HepG2 (cell line): ENCODE results near the gene LYST. TPM values are rescaled to one million over a fixed set of nuclear protein-coding genes. Genes with fewer than 3 reads are reported as not detected.

Experiments used
- CEBPG ChIP-seq: IDR thresholded peaks from 2 replicates; pipeline ENCODE4 v1.6.1; 2016
- CHCHD3 ChIP-seq: sonication (generic); formaldehyde crosslinking; IDR thresholded peaks from 2 replicates; pipeline ENCODE4 v1.8.0; 2022; ENCODE audit warnings: mild to moderate bottlenecking, missing genetic modification reagents, moderate library complexity
- CREB1 ChIP-seq, 2 experiments: fragments of 450-650 bp in 1 of 2; IDR thresholded peaks; 2 replicates each; pipeline ENCODE4 v1.6.1; 2016 to 2017; ENCODE audit warnings: control low read depth in 1 of 2, mild to moderate bottlenecking in 1 of 2, missing compliant biosample characterization in 1 of 2, missing genetic modification characterization in 1 of 2
- CREM ChIP-seq, 2 experiments: sonication (generic) in 1 of 2; formaldehyde crosslinking in 1 of 2; IDR thresholded peaks; 2 replicates each; pipeline versions ENCODE4 v1.4.0 to v1.6.1; 2016 to 2020; ENCODE audit warnings: antibody characterized with exemption in 1 of 2, mild to moderate bottlenecking in 1 of 2, missing genetic modification reagents in 1 of 2
- HOXA3 ChIP-seq: sonication (generic); formaldehyde crosslinking; IDR thresholded peaks from 2 replicates; pipeline ENCODE4 v1.5.0; 2020; ENCODE audit warnings: missing genetic modification reagents
- KDM6A ChIP-seq: IDR thresholded peaks from 2 replicates; pipeline ENCODE4 v1.6.1; 2016; ENCODE audit warnings: low read depth
- MED1 ChIP-seq: sonication (generic); formaldehyde crosslinking; IDR thresholded peaks from 2 replicates; pipeline ENCODE4 v1.4.0; 2020; ENCODE audit warnings: missing genetic modification reagents
- MLLT10 ChIP-seq: sonication (generic); formaldehyde crosslinking; IDR thresholded peaks from 2 replicates; pipeline ENCODE4 v1.4.0; 2020; ENCODE audit warnings: missing genetic modification reagents
- NFE2L2 ChIP-seq: fragments of 150-350 bp; IDR thresholded peaks from 2 replicates; pipeline ENCODE4 v1.6.1; 2014; ENCODE audit warnings: low read length
- PCBP2 ChIP-seq: fragments of 200-400 bp; formaldehyde crosslinking; optimal IDR thresholded peaks from 2 replicates; pipeline ENCODE3; 2018; ENCODE audit warnings: low read length, low read depth; ENCODE audit not compliant: poor library complexity, severe bottlenecking
- RELA ChIP-seq: sonication (generic); formaldehyde crosslinking; IDR thresholded peaks from 2 replicates; pipeline ENCODE4 v1.4.0; 2020; ENCODE audit warnings: missing genetic modification reagents
- TBL1XR1 ChIP-seq: fragments of 150-350 bp; IDR thresholded peaks from 2 replicates; pipeline ENCODE4 v1.6.1; 2014; ENCODE audit warnings: borderline replicate concordance, low read length; ENCODE audit not compliant: partially characterized antibody
- ZBTB21 ChIP-seq: sonication (generic); formaldehyde crosslinking; IDR thresholded peaks from 2 replicates; pipeline ENCODE4 v1.4.0; 2020; ENCODE audit warnings: missing genetic modification reagents
- ZMYM4 ChIP-seq: sonication (generic); formaldehyde crosslinking; IDR thresholded peaks from 2 replicates; pipeline ENCODE4 v1.8.1; 2023; ENCODE audit warnings: mild to moderate bottlenecking, missing genetic modification reagents
- ZNF12 ChIP-seq: sonication (generic); formaldehyde crosslinking; IDR thresholded peaks from 2 replicates; pipeline ENCODE4 v1.5.0; 2020; ENCODE audit warnings: missing genetic modification reagents
- ZNF292 ChIP-seq: sonication (generic); formaldehyde crosslinking; IDR thresholded peaks from 2 replicates; pipeline ENCODE4 v1.8.1; 2022; ENCODE audit warnings: mild to moderate bottlenecking, low read depth, missing genetic modification reagents, borderline replicate concordance
- ZNF550 ChIP-seq: sonication (generic); formaldehyde crosslinking; IDR thresholded peaks from 2 replicates; pipeline ENCODE4 v1.4.0; 2020; ENCODE audit warnings: mild to moderate bottlenecking, missing genetic modification reagents, borderline replicate concordance
- ZNF629 ChIP-seq: sonication (generic); formaldehyde crosslinking; conservative IDR thresholded peaks from 2 replicates; pipeline ENCODE4 v1.5.0; 2020; ENCODE audit warnings: missing genetic modification reagents
- ZNF792 ChIP-seq: IDR thresholded peaks from 2 replicates; pipeline ENCODE4 v1.6.1; 2016
- ZNF839 ChIP-seq: sonication (generic); formaldehyde crosslinking; IDR thresholded peaks from 2 replicates; pipeline ENCODE4 v1.4.0; 2020; ENCODE audit warnings: missing genetic modification reagents, mild to moderate bottlenecking, borderline replicate concordance
- polyA plus RNA-seq, 8 experiments: library from polyadenylated mRNA; depleted of rRNA in 3 of 8; stranded (reverse) in 7 of 8; unstranded in 1 of 8; fragments of >200 nt; fragmentation: Illumina TruSeq in 4 of 8; extraction: Trizol in 4 of 8; gene quantifications; 2 replicates each; pipeline versions ENCODE4 v1.2.1 to v1.2.3, GENCODE V29; 2011 to 2016; ENCODE audit warnings: low read depth in 4 of 8, missing spikeins in 1 of 8, mixed read lengths in 1 of 8; ENCODE audit not compliant: insufficient read depth in 1 of 8
- total RNA-seq, 5 experiments: library from RNA; depleted of rRNA; stranded (reverse); fragments of >200 nt; fragmentation: Illumina TruSeq; extraction: Trizol; gene quantifications; 2 replicates each; pipeline ENCODE4 v1.2.3, GENCODE V29; 2016; ENCODE audit warnings: low read depth in 1 of 5
- TF ChIP-seq, protein P1 (sequence below), 2 experiments: sonication (generic) in 1 of 2; formaldehyde crosslinking in 1 of 2; IDR thresholded peaks; 2 replicates each; pipeline versions ENCODE4 v1.4.0 to v1.6.1; 2016 to 2020; ENCODE audit warnings: borderline replicate concordance in 1 of 2, low read depth in 1 of 2, mild to moderate bottlenecking in 1 of 2, missing genetic modification reagents in 1 of 2

Gene LYST
- total and polyA plus RNA-seq, 2 of the 13 experiments (the other 11 are each of a cell fraction or from before 2014, with no cell fraction given), result 0.91 to 2.5 TPM

DNA sequence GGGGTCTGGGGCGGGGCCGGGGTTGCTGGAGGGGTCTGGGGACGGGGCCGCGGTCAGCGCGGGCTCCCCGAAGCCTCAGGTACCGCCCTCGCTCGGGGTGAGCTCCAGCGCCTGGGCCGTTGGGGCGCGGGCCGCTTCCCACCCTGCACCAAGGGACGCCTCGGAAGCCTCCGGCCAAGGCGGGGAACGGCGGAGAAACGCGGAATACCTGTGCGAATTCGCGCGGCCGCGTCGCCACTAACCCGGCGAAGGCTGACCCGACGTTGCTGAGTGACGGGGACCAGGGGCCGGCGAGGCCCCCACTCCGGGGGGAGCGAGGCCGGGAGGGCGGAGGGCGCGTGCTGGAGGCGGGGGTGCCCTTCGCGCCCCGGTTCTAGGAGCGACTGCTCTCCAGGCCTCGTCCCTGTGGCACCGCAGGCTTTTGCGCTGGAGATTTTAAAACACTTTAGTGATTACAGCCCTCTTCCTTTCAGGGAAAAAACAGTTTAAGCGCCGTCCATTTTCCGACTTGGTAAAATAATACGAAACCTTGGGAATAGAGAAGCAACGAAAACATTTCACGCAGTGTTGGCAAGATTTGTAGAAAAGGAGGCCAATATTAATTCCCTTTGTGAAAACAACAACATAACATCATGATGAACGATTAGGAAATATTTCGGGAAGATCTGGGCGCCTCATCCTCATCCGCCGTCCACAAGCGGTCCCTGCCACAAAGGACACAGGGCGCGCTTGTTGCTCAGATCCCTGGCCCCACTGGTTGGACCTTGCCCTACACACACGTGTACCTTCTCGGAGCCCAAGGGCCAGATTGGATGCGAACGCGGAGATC, 216.2 kb downstream of the LYST start (continued):
- TF ChIP-seq TBL1XR1, result no peak
- TF ChIP-seq, protein P1, sequence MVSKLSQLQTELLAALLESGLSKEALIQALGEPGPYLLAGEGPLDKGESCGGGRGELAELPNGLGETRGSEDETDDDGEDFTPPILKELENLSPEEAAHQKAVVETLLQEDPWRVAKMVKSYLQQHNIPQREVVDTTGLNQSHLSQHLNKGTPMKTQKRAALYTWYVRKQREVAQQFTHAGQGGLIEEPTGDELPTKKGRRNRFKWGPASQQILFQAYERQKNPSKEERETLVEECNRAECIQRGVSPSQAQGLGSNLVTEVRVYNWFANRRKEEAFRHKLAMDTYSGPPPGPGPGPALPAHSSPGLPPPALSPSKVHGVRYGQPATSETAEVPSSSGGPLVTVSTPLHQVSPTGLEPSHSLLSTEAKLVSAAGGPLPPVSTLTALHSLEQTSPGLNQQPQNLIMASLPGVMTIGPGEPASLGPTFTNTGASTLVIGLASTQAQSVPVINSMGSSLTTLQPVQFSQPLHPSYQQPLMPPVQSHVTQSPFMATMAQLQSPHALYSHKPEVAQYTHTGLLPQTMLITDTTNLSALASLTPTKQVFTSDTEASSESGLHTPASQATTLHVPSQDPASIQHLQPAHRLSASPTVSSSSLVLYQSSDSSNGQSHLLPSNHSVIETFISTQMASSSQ (IDR thresholded peaks at IDR 0.05; ENCODE audit: low read depth), result 0 out of 2 replicates have a peak, but pooled peaks have one; percentile 12
- TF ChIP-seq, protein P1 (CRISPR knock-in tag; IDR thresholded peaks at IDR 0.05; ENCODE audit: borderline replicate concordance), result peak; percentile 31; the same call in 1 of the 2 replicates
- TF ChIP-seq PCBP2, result no peak
- TF ChIP-seq KDM6A (CRISPR knock-in tag), result peak; percentile 91
- TF ChIP-seq NFE2L2, result no peak
- peak; percentile 75 for TF ChIP-seq ZMYM4 (CRISPR knock-in tag)
- no peak for TF ChIP-seq ZNF550 (CRISPR knock-in tag)
- peak; percentile 74; the same call in 1 of the 2 replicates for TF ChIP-seq ZNF792 (CRISPR knock-in tag)
- TF ChIP-seq CHCHD3 (CRISPR knock-in tag), result 0 out of 2 replicates have a peak, but pooled peaks have one; percentile 60
- peak; percentile 92 for TF ChIP-seq MED1 (CRISPR knock-in tag)
- no peak for TF ChIP-seq ZBTB21 (CRISPR knock-in tag)
- TF ChIP-seq ZNF839, result no peak
- TF ChIP-seq ZNF292 (CRISPR knock-in tag), result peak; percentile 40; the same call in 1 of the 2 replicates
- TF ChIP-seq RELA (CRISPR knock-in tag), result 0 out of 2 replicates have a peak, but pooled peaks have one; percentile 67
- TF ChIP-seq MLLT10 (CRISPR knock-in tag), result no peak
- peak; percentile 72 for TF ChIP-seq CEBPG (CRISPR knock-in tag)
- TF ChIP-seq ZNF12, result no peak; the same call in 1 of the 2 replicates
- peak; percentile 87 for TF ChIP-seq HOXA3 (CRISPR knock-in tag)
- 0 out of 2 replicates have a peak, but pooled peaks have one; percentile 21 for TF ChIP-seq CREB1 (IDR thresholded peaks at IDR 0.05)
- peak; percentile 79 for TF ChIP-seq CREB1 (CRISPR knock-in tag; IDR thresholded peaks at IDR 0.05)
- TF ChIP-seq CREM (IDR thresholded peaks at IDR 0.05), result peak; percentile 67; the same call in 1 of the 2 replicates
- TF ChIP-seq CREM (CRISPR knock-in tag; IDR thresholded peaks at IDR 0.05), result no peak
- peak; percentile 56 for TF ChIP-seq ZNF629 (CRISPR knock-in tag)
